HG03159 (cell line): Measurements from ENCODE around the gene CFAP20DC.
A peak's percentile ranks its signal among the peaks of the same experiment; 100 is the strongest.
"Not testable (repeated sequence)": the region's sequence is repeated elsewhere in the genome, so short reads cannot be mapped to it uniquely, and the experiment has no call there.

Experiments used
- ATAC-seq: cut with Tn5 transposase; IDR thresholded peaks from one replicate; pipeline ENCODE4 v1.9.1; 2021; ENCODE audit warnings: mild to moderate bottlenecking, moderate library complexity; ENCODE audit not compliant: unreplicated experiment

CFAP20DC gene

DNA sequence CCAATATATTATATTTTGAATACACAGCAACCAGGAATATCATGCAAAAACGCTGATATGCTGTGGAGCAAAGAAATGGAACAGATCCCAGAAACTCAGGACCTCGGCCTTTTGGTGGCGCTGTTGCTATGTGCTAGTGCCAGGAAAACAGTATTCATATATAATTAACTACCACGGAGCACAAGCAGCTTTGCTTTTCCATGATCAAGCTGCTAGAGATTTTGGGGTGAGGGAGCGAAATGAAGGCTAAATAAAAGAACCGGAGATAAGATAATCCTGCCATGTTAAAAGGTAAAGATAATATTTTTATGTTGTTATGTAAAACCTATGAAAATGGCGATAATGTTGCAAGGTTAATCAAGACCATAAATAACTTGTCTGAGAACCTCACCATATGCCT is 225.5 kb downstream of the CFAP20DC start:
- ATAC-seq, result no peak

DNA sequence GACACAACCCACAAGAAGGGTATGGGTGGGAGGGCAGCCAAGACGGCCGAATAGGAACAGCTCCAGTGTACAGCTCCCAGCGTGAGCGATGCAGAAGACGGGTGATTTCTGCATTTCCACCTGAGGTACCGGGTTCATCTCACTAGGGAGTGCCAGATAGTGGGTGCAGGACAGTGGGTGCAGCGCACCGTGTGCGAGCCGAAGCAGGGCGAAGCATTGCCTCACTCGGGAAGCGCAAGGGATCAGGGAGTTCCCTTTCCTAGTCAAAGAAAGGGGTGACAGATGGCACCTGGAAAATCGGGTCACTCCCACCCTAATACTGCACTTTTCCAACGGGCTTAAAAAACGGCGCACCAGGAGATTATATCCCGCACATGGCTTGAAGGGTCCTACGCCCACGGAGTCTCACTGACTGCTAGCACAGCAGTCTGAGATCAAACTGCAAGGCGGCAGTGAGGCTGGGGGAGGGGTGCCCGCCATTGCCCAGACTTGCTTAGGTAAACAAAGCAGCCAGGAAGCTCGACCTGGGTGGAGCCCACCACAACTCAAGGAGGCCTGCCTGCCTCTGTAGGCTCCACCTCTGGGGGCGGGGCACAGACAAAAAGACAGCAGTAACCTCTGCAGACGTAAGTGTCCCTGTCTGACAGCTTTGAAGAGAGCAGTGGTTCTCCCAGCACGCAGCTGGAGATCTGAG is 243.1 kb downstream of the CFAP20DC start:
- ATAC-seq, result not testable (repeated sequence)

DNA sequence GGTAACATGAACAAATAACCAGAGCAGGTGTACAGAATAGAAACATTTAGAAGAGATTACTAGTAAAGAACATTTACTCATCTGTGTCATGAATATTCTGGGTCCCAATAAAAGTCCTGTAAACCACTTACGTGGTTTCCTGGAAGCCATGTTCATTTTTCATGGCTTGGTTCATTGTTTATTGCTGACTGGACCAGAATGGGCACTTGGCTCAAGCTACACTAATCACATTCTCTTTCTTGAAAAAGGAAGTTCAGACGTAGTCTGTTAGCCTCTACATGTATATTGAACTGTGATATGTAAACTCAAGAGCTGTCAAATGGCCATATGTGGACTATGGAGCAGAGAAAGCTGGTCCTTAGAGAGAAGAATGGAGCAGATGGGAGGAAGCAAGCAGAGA is 244.9 kb downstream of the CFAP20DC start:
- ATAC-seq, result no peak

DNA sequence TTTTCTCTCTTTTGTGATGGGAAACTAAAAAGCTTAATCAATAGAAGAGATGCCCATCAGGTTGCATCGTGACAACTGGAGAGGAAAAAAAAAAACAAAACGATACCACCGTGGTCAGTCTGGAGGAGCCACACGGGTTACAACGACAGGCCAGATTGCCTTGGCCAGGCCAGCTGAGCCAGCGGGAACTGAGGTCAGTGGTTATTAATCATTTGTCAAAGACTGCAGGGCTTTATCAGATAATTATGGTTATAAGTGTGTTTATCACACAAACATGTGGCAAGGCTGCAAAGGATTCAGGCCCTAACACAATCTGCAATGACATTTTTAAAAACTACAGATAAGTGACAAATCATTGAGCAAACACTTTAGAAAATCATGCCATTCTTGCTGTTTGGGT is 248.3 kb downstream of the CFAP20DC start:
- ATAC-seq, result no peak

DNA sequence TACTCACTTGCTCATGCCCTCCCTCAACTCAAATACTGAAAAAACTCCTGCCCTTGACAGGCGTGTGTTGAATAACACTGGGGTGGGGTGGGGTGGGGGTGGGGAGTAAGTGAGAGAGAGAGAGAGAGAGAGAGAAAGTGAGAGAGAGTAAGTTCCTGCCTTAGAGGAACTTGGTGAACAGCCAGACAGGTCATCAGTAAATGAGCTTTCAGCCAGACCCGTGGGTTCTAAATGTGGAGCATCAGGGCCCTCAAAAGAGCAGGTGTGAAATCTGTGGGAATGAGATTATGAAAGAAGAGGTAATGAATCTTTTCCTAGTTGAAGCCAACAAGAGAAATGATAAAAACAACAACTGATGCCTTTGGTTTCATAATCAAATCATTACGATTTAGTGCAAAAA is 248.9 kb downstream of the CFAP20DC start:
- no peak for ATAC-seq

DNA sequence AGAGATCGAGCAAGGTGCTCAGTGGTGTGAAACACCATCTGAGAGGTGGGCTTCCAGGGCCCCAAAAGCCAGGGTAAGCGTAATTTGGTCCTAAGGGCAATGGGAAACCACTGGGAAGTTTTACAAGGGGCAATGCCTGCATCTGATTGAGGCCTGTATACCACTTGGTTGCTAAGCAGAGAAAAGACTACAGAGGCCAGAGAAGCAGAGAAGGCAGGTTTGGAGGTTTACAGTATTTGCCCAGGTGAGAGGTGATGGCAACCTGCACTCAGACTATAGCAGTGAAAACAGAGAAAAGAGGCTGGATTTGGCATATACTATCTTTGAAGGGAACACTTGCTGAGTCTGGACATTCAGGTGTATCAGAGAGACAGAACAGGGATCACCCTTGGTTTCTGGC is 249.8 kb downstream of the CFAP20DC start:
- no peak for ATAC-seq

DNA sequence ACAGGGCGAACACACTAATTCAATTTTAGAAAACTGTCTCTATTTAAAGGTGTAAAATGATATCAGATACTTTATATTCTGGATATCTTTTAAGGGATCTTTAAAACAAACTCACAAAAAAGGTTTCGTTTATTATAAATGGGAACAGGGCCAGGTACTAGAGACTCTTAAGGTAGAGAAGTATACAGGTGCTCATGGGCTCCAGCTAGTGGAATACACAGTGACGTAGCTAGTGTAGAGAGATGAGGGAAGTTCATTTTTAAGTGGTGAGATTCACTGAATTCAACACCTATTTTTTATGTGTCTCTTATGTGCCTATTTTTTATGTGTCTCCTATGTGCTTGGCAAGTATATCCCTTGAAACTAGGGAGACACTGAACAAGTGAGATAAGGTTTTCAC is 250.6 kb downstream of the CFAP20DC start:
- no peak for ATAC-seq

DNA sequence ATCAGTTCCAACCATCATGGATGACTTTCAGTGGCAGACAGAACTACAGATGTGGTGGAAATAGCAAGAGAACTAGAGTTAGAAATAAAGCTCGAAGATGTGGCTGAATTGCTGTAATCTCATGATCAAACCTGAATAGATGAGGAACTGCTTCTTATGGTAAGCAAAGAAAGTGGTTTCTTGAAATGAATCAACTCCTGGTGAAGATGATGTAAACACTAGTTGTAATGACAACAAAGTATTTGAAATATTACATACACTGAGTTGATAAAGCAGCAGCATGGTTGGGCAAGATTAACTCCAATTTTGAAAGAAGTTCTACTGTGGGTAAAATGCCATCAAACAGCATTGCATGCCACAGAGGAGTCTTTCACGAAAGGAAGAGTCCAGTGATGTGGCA is 251.5 kb downstream of the CFAP20DC start:
- no peak for ATAC-seq

DNA sequence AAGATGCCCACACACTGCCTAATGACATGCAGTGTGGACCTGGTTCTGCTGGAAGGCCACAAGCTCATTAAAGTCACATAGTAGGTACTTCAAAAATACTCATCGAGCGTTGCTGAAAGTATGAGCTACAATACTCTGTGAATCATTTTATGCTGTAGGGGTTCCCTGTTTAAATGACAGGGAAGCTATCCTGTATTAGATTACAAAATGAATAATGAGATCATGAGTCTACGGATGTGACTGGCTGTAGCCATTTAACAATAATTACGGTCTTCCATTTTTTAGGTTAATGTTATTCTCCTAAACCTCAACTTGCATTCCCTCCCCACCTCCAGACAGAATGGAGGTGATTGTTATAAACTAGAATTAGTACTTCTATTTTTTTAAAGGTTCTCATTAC is 255.1 kb downstream of the CFAP20DC start:
- ATAC-seq, result no peak

DNA sequence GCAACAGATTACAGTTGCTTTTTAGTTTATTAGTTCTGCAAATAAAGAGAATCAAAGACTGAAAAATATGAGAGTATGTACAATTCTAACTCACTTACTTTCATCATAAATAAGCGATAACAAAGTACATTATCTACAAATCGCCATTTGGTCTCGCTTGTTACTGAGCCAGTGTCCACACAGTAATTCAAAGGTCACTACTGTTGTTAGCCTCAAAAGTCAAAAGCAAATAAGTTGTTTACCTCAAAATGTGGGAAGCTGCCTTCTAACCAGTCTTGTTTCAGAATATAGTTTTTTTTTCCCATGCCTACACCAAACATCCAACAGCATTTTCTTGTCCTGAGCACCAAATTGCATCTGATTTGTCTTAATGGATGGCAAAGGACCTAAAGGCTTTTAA is 255.9 kb downstream of the CFAP20DC start:
- no peak for ATAC-seq

DNA sequence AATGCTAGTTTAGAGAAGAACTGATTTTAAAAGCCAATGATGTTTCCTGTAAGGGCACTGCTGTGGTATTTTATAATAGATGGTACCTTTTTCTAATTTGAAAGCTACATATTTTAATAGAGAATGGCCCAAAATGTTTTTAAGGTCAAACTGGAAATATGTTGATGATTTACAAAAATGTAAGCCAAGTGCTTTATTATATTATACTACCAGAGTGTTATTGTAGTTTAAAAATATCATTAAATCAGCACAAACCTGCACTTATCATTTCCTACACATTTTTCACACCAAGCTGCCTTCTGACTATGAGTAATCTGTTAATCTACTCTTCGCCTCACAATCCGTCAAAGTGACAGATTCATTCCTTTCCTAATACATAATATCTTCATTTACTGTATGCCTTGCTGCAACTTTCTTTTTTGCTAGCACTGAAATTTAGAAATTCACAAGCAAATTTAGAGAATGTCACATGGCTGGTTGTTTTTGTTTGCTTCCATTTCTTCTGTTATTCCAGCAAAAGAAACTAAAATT is 256.8 kb downstream of the CFAP20DC start:
- no peak for ATAC-seq

DNA sequence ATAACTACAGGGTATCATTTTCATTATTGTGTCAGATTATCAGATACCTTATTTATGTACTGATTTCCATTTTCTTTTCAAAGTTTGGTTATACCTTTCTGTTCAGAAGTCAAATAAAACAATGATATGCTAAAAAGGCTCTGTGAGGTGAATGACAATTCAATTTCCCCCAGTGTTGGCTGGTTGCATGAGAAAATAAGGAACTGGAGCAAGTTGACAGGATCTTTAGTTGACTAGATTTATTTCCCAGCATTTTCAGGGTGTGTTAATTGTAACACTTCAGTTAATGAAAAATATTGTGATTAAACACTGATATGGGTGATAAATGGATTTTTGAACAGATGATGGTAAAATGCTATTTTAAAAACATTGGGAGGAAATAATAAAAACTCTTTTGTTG is 260.4 kb downstream of the CFAP20DC start:
- no peak for ATAC-seq

DNA sequence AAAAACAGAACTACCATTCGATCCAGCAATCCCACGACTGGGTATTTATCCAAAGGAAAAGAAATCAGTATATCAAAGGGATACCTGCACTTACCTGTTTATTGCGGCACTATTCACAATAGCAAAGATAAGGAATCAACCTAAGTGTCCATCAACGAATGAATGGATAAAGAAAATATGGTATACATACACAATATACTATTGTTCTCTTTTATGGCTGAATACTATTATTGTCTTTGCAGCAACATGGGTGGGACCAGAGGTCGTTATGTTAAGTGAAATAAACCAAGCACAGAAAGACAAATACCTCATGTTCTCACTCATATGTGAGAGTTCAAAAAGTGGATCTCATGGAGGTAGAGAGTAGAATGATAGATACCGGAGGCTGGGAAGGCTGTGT is 264.9 kb downstream of the CFAP20DC start:
- no peak for ATAC-seq

DNA sequence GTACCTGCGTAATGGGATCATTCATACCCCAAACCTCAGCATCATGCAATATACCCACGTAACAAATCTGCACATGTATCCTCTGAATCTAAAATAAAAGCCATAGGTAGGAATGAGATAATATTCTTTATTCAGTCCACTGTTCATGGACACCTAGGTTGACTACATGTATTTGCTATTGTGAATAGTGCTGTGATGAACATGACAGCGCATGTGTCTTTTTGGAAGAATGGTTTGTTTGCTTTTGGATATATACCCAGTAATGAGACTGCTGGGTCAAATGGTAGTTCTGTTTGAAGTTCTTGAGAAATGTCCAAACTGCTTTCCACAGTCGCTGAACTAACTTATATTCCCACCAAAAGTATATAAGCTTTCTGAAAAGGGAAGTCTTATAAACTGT is 265.4 kb downstream of the CFAP20DC start:
- ATAC-seq, result no peak

DNA sequence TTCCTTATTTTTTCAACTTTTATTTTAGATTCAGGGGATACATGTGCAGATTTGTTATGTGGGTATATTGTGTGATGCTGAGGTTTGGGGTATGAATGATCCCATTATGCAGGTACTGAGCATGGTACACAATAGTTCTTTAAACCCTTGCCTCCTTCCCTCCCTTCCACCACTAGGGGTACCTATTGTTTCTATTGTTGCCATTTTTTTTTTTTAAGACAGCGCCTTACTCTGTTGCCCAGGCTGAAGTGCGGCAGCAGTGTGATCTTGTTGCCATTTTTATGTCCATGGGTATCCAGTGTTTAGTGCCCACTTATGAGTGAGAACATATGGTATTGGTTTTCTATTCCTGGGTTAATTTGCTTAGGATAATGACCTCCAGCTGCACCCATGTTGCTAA is 266.0 kb downstream of the CFAP20DC start:
- no peak for ATAC-seq

DNA sequence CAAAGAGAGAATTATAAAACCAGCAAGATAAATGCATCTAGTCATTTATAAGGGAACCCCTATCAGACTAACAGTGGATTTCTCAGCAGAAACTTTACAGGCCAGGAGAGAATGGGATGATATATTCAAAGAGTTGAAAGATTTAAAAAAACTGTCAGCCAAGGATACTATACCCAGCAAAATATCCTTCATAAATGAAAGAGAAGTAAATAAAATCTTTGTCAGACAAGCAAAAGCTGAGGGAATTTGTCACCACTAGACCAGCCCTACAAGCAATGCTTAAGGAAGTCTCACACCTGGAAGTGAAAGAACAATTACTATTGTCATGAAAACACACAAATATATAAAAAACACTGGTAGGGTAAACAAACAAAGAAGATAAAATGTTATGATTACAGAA is 269.9 kb downstream of the CFAP20DC start:
- ATAC-seq, result no peak

DNA sequence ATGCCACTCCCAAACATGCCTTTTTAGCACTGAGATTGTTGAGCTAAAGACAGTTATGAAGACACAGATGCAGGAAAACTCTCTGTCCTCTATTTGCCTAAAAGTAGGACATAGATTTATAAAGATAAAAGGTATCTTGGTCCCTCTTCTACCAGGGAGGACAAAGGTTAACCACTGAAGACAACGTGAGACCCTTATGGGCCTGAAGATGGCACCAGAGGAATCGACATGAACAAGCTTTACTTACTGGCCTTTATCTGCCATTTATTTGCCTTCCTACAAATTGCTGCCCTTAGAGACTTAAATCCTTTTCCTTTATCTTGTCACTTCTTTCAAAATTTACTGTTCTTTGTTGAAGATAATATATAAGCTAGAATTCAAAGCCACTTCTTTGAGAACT is 273.6 kb downstream of the CFAP20DC start:
- ATAC-seq, result no peak

DNA sequence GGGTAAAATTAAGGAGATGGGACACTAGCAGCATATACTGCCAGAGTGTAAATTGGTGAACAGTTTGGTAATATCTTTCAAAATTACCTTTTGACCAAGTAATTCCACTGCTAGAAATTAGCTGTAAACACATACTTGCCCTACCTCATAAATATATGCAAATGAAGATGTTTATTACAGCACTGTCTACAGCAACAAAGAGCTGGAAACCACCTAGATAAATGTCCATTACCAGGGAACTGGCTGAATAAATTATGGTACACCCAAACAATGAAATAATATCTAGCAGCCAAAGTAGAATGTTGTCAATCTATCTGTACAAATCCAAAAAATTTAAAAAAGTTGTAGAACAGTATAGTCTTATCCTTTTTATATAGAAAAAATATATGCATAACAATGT is 277.4 kb downstream of the CFAP20DC start:
- ATAC-seq, result no peak

DNA sequence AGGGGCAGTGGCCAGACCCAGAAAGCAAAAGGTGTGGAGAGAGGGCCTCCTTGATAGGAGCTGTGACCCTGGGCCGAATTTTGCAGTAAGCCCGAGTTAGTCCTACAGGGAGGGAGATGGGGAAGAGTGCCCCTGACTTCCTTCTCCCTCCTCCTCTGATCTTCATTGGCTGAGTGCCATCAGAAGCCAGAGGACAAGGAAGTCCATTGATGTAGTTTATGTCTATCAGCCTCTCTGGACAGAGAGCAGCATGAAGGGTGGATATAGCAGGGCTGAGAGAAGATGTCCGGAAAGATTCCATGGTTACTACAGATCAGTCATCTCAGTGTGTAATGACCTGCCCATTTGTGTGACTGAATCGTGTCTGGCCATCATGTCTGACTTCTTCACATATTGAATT is 280.8 kb downstream of the CFAP20DC start:
- no peak for ATAC-seq

DNA sequence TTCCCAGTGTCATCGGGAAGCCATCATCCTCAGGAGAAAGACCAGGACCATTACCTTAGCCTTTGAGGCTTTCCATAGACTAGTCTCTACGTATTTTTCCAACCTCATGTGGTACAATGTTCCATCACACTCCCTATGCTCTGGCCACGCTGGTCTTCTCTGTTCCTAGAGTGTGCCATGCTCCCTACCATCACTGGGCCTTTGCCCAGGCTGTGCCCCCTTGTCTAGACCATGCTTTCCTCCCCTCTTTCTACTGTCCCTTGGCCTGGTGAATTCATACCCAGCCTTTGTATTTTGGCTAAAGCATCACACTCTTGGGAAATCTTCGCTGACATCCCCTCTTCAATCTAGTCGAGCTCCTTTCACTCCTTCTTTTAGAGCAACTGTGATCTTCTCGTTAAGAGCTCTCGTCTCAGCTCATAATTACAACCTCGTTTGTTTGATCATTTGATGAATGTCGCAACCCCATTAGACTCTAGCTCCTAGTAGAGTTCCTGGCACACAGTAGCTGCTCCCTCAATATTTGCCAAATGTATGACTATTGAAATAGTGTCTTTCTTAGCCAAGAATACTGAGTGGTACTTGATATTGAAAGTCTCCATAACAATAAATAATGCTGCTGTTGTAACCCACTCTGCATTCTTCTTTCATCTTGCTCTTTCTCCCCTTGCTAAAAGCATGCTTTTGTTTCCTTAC is 283.1 kb downstream of the CFAP20DC start:
- ATAC-seq, result no peak

DNA sequence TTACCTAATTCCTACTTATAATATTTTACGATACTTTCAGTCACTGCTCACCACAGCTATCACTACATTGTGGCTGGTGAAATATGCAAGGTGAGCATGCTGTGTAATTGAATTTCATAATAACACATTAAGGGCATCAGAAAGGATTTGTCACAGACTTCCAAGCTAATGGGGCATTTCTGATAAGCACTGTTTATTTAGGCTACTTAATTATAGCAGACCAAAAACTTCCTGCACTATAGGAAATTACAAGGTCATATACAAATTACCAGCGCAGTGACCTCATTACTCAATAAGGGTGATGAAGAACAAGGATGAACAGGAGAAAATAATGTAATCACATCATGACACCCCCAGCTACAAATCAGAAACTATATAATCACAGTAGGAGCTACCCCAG is 294.7 kb downstream of the CFAP20DC start:
- no peak for ATAC-seq

DNA sequence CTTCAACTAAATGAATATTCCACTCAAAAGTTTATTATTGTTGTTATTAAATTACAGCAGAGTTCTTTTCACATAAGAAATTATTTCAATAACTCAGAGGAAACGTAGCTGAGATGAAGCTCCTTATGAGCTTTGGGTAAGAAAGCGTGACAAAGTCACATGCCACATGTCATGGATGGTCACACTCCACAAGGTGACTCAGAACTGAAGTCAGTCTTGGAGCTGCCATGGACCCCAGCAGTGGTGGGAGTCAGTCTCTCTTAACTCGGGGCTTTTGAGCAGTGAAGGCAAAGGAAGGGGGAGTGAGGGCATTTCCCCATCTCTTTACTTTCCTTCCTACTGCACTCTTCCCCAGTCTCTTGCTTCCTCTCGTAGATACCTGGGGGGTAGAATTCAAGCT is 295.8 kb downstream of the CFAP20DC start:
- ATAC-seq, result peak; percentile 52
